ENCODE measurements around the gene CLDN15. TPM values are rescaled to one million over a fixed set of nuclear protein-coding genes. Genes with fewer than 3 reads are reported as not detected.

The CLDN15 gene
- total RNA-seq, 1 donor from 2014 or later, result 6.5 TPM

DNA sequence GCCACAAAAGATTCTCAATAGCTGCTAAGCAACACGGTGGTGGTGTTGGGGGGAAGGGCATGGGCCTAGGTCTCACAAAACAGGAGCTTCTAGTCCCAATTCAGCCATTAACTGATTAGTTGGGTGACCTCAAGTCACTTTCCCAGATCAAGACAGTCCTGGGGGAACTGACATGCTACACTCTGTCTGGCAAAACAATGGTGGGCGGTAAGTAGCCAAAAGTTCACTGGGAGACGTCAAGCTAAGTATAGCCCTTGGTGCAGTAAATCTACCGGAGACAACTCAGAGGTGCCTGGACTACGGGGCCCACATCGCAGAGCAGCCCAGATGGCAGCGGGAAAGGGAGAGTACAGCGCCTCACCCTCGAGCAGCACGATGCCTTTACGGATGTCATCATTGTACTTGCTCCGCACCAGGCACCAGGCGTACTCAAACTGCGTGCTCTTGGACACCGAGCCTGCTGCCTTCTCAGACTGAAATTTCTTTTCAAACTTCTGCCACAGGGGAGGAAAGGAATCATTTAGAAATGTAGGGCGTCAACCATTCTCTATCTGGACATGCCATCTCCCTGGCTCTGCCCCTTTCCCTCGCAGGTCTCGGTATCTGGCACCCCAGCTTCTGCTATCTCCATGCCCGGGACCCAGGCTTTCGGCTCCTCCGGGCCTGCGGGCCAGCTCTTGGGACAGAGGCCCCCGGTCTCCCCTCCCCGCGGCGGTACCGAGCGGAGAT, 6.2 kb upstream of the CLDN15 start:
- peak; percentile 51 for DNase-seq

DNA sequence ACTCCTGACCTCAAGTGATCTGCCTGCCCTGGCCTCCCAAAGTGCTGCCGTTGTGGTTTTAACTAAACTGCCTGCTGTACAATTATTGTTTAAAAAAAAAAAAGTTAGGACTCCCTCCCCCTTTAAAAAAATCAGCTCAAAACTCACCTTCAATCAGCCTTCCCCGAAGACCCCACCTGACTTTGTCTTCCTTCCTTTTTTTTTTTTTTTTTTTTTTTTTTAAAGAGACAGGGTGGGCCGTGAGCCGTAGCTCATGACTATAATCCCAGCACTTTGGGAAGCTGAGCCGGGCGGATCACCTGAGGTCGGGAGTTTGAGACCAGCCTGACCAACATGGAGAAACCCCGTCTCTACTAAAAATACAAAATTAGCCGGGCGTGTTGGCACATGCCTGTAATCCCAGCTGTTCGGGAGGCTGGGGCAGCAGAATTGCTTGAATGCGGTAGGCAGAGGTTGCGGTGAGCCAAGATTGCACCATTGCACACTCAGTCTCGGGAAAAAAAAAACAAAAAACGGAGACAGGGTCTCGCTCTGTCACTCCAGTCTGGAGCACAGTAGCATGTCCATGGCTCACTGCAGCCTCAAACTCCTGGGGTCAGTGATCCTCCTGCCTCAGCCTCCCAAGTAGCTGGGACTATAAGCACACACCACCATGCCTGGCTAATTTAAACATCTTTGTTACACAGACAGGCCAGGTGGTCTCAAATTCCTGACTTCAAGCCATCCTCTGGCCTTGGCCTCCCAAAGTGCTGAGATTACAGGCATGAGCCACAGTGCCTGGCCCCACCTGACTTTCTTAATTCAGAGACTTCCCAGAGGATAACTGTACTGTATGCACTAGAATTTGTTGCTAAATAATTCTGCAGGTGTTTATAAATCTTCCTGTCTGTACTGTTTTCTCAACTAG, 4.1 kb upstream of the CLDN15 start:
- DNase-seq, result no peak

DNA sequence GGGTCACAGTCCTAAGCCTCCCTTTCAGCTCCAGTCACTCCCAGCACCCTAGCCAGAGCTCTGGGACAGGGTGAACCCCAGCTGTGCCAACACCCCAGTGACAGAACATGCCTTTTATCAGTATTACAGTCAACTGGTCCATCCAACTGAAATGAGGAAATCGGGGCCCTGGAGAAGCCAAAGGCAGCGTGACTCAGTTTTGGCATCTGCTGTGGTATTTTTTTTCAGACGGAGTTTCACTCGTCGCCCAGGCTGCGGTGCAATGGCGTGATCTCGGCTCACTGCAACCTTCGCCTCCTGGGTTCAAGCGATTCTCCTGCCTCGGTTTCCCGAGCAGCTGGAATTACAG, 3.4 kb upstream of the CLDN15 start:
- no peak for DNase-seq

DNA sequence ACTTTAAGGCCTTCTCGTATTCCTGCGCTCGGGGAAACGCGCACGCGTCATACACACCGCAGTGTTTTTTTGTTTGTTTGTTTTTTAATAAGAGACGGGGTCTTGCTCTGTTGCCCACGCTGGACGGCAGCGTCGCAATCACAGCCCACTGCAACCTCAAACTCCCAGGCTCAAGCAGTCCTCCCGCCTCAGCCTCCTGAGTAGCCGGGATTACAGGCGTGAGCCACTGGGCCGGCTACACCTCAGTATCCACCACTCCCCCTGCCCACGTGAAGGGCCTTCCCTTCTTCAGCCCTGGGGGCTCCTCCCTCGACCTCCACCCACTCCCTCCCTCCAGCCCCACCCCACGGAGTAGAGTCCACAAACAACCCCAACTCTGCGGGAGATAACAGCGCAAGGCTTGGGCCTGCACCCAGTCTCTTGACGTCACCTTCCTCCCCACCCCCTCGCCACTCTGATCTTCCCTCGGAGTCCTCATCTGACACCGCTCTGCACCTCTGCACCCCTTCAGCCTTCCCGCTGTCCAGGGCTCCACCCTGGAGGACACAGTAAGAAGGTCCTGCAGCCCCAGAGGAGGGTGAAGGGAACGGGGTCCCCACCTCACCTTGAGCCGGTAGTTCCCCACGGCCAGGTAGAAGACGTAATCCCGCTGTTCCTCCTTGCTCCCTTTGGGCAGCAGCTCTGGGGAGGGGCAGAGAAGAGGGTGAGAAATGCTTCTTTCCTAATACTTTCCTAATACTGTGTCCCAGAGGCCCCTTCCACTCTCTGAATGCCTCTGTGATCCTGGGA, 2.8 kb upstream of the CLDN15 start:
- no peak for DNase-seq

DNA sequence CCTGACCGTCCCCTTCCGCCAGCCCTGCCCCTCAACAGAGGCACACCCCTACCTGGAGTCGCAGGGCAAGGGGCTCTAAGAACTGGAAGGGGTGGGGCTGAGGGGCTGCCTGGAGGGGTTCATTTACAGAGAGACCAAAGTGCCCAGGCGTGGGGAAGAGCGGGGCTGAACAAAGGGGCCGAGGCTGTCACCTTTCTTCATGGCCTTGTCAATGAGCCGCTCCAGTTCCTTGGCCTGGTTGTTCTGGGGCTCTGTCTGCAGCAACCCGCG, 2.3 kb upstream of the CLDN15 start:
- no peak for DNase-seq

DNA sequence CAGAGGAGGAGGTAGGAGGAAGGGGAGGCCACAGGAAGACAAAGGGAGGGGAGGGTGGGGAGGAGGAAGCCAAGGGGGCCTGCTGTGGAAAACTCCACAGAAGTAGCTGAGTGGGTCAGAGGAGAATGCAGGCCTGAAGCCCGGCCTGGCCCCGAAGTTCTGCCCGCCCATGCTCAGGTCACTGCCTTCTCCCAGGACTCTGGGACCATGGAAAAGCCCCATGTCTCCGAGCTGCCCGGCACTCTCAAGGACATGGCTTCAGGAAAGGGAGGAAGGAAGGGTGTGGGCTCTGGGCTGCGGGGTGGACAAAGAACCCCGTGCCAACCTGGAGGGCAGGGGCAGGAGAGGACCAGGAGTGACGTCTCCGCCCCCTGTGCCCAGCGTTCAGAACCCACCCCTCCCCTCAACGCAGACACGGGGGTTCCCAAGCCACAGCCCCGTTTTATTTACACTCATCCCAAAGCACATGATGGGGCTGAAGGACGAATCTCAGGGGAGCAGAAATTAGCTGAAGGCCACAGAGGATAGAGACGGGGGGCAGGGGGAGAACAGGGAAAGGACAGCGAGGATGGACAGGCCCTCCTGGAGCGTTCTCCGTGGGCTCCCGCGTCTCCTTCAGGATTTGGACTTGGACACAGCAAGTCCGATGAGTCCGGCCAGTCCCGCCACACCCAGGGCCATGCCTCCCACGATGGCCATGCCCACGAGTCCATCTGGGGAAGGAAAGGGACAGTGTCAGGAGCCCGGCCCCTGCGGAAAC, 1.8 kb upstream of the CLDN15 start:
- DNase-seq, result peak; percentile 54

DNA sequence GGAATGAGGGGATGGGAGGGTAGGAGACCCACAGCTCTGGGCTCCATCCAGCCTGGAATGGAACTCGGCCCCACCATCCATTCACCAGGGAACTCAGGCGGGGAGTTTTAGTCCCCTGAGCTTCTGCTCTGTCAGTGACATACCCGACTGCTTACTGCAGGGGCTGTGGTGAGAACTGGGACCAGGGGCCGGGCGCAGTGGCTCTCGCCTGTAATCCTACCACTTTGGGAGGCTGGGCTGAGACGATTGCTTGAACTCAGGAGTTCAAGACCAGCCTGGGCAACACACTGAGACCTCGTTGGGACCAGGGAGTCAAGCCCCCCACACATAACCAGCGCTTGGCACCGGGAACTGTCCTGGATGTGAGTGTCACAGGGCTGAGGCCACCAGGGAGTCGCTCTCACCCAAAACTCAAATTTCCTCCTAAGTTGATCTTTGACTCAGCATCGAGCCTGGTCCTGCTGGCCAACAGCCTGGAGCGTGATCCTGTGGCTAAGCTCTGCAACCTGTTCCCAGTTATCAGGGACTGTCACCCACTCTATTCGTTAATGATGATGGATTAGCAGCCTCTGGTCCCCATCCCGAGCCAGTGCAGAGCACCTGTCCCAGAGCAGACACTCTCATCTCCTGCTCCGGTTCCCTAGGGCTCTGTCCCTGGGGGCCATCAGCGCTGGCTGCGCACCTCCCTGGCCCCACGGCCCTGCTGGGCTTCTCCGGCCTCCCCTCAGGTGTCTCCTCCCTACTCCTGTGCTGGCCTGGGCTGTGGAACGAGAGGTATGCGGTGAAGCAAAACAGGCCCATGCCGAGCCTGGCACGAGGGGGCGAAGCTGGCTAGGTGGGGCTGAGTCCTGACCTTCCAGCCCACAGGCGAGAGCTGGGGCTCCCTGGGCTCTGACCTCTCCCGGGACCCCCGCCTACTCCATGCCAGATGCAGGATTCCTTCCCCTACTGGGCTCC, 902 bp upstream of the CLDN15 start:
- peak; percentile 12 for DNase-seq

DNA sequence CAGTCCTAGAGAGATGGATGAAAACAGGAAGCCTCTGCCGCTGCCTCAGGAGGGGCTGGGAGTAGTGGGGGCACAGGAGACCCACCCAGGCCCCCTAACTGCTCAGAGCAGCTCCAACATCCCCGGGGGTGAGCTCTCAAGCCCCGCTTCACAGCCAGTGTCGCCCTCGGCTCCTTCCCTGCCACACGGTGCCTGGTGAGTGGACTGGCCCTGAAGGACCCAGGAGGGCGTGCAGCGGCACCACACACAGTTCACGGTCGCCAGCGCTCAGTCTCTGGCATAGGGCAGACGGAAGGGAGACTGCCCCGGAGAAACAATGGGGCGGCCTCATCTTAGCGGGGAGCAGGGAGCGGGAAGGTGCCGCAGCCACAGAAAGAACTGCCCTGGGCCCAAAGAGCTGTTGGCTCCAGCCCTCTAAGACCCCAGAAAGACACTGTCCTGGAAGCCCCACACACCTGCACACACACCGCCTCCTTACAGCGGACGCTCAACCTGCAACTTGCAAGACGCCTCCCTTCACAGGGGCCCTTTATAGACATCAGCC, 1.2 kb downstream of the CLDN15 start:
- no peak for DNase-seq

DNA sequence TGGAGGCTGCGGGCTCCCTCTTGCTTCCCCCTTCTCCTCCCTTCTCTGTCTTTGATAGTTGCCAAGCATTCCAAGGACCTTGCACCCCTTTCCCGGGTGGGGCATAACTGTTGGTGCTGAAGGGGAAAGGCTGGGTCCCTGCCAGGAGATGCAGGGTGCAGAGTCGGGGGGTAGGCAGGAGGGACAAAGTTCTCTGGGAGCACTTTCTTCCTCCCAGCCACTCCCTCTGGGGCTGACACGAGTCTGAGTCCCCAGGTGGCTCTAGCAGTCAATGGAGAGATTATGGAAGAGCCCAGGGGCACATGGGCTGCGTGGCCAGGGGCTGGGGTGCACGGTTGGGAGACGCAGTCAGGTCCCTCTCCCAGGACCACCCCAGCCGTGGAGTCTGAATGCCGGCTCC, 2.1 kb downstream of the CLDN15 start:
- no peak for DNase-seq

DNA sequence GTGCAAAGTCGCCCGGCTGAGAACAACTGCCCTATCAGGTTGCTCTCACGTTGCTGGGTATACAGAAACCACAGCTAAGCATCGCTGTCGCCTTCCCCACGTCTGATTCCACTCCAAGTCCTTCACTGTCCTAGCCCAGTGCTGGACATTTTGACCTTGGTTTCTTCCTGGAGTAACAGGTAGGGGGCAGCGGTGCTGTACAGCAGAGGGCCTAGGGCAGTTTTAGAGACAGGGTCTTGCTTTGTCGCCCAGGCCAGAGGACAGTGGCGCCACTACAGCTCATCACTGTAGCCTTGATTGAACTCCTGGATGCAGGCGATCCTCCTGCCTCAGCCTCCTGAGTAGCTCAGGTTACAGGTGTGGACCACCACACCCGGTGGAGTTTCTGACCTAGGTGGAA, 2.6 kb downstream of the CLDN15 start:
- DNase-seq, result peak; percentile 53

DNA sequence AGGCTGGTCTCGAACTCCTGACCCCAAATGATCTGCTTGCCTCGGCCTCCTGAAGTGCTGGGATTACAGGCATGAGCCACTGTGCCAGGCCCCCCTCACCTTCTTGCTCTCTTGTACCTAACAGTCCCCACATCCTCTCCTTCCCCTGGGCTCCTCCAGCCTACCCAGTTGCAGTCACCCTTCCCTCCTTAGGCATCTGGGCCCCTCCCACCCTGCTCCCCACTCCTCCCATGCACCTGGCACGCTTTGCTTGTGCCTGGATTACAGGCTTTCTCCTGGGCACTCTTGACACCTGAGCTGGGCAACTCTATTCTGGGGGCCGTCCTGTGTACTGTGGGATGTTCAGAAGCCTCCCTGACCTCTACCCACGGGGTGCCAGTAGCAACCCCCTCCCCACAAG, 3.0 kb downstream of the CLDN15 start:
- no peak for DNase-seq

DNA sequence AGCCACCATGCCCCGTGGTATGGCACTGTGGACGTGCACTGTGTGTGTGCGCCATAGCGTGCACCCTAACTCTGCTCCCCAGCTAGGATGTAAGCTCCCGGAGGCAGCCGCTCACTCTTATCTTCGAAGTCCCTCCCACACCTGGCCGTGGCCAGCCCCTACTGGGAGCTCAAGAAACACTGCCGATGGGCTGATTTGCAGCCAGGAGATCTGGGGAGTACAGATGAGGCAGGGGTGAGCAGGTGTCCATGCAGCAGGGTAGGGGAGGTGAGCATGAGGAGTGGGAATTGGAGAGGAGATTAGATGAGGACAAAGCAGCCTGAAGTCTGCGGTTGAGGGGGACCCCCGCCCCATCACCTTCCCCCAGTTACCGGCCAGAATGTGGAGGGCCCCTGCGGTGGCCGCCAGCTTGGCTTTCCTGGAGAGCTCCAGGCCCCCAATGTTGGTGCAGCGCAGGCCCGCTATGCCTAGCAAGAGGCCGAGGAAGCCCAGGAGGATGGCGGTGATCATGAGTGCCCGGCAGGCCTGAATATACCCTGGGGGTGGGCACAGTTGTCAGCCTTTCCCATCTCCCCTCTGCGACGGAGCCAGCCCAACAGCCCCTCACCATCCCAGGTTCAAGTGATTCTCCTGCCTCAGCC, 3.6 kb downstream of the CLDN15 start:
- DNase-seq, result no peak

DNA sequence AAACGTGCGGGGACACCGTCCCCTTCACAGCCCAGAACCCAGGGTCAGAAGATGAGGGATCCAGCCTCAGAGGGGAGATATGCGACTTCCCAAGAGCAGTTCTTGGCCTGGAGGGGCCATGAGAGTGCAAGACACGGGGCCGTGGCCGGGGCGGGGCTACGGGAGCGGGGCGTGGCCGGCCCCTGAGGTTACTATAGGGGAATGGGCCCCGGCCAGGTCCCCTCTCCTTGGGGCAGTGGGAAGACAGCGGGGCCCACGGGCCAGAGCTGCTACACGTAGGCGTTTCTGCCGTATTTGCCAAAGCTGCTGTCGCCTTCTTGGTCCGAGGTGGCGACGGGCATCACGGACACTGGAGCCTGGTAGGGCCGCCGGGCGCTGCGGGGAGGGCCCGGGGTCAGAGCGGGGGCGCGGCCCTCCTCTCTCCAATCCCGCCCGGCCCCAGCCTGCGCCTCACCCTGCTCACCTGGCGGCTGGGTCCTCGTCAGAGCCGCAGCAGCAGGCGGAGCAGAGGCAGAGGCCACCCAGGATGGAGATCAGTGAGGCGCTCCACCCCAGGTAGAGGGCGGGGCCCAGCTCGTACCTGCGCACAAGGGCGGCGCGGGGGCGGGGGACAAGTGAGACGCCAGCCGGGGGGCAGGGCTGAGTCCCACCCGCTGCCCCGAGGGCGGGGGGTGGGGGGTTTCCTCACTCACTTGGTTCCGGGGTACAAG, 5.3 kb downstream of the CLDN15 start:
- peak; percentile 35 for DNase-seq

DNA sequence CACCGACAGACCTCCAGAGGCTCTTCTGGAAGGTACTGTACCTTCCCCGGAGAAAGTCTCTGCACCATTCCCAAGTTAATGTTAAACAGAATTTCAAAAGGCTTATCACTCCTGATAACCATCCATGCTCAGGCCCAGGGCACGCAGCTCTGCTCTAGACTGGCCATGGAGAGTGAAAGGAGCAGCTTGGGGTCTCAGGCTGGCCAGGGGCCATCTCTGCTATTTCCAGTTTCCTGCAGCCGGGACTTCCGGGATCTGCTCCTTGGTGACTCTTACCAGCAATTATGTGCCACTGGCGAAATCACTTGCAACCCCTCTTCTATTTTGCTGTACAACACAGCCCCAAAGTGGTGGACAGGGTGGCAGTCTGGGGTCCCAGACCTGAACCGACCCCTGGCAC, 6.0 kb downstream of the CLDN15 start:
- peak; percentile 31 for DNase-seq

DNA sequence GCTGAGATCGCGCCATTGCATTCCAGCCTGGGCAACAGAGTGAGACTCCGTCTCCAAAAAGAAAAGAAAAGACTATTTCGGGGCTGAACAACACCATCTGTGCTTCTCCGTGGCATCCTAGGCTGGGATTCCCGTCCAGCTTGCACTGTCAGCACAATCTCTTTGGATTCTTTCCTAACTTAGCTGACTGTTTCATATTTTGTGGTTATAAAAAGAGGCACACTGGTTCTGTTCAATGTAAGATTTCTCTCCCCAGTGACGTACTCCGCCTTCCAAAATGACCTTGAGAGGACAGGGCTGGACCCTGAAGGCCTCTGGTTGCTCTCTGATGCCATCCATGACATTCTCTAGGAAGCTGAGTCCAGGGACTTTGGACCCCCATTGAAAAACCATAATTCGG, 10.9 kb downstream of the CLDN15 start:
- DNase-seq, result no peak

DNA sequence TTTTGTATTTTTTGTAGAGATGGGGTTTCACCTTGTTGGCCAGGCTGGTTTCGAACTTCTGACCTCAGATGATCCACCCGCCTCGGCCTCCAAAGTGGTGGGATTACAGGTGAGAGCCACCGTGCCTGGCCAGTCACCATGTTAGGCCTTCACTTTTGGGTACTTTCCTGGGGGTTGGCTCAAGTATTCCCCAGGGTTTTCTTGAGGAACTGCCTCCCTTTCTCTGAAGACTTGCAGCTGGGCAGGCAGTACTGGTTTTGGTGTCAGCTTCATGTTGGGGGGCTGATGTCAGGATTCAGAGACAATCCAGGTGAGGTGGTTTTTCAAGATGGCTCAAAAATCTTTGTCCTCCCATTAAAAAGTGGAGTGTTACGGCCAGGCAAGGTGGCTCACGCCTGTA, 12.0 kb downstream of the CLDN15 start:
- no peak for DNase-seq

DNA sequence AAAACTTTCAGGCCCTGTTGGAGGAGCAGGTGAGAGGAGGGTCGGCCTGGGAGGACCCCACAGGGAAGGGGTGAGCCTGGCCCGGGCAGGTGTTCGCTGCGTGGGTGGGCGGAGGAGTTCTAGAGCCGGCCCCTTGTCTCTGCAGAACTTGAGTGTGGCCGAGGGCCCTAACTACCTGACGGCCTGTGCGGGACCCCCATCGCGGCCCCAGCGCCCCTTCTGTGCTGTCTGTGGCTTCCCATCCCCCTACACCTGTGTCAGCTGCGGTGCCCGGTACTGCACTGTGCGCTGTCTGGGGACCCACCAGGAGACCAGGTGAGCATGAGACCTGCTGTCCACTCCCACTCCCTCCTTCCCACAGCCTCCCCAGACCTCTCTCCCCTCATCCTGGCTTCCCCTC, 14.1 kb downstream of the CLDN15 start:
- no peak for DNase-seq

DNA sequence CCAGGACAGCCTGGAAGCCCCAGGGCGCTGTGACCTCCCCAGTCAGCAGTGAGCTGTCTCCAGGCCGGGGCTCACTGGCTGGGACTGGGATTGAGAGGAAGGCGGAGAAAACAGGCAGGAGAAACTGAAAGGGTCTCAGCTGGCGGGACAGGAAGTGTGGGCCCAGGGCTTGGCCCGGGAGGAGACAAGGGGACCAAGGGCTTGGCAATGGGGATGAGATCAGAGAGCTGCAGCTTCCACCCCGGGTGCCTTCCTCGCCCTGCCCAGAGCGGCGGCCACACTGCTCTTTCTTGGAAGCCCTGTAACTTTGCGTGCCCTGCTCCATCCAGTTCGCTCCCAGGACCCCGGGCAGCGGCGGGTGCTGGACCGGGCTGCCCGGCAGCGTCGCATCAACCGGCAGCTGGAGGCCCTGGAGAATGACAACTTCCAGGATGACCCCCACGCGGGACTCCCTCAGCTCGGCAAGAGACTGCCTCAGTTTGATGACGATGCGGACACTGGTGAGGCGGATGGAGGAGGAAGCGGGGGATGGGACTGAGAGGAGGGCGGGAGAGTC, 15.2 kb downstream of the CLDN15 start:
- no peak for DNase-seq

DNA sequence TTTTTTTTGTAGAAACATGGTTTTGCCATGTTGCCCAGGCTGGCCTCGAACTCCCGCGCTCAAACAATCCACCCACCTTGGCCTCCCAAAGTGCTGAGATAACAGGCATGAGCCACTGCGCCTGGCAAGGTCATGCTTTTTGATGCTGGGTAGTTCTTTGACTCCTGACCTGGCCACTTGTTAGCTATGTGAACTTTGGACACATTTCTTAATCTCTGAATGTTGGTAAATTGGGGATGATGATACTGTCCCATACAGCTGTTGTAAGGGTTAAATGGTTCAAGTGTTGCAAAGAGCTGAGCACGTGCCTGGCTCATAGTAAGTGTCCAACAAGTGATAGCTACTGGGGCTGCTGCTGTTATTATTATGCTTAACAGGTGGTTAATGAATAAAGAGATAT, 17.3 kb downstream of the CLDN15 start:
- no peak for DNase-seq
